ENCODE data around the gene LAYN. TPM values are rescaled to one million over a fixed set of nuclear protein-coding genes. Genes with fewer than 3 reads are reported as not detected.
A peak's percentile ranks its signal among the peaks of the same experiment; 100 is the strongest.

LAYN gene
- total RNA-seq, 1 donor = 48.7 TPM

GRCh38 chr11:111596319-111596718 is 55.8 kb downstream of the LAYN start:
- TF ChIP-seq CTCF (IDR thresholded peaks at IDR 0.05; ENCODE audit: insufficient read depth, low read length) = no peak
- H3K4me3 ChIP-seq (ENCODE audit: low read depth, low read length) = no peak overlapping the region
- no peak for DNase-seq (ENCODE audit: low read depth)

- no peak for DNase-seq (ENCODE audit: low read depth)
- H3K4me3 ChIP-seq (ENCODE audit: low read depth, low read length) = no peak overlapping the region
- no peak for TF ChIP-seq CTCF (IDR thresholded peaks at IDR 0.05; ENCODE audit: insufficient read depth, low read length)
Observed at GRCh38 chr11:111598148-111598547, 57.6 kb downstream of the LAYN start.

- H3K4me3 ChIP-seq (ENCODE audit: low read depth, low read length) = no peak overlapping the region
- TF ChIP-seq CTCF (IDR thresholded peaks at IDR 0.05; ENCODE audit: insufficient read depth, low read length) = no peak
- peak; percentile 85 for DNase-seq (ENCODE audit: low read depth)
Observed at GRCh38 chr11:111598559-111598958, 58.0 kb downstream of the LAYN start.

GRCh38 chr11:111601636-111601978 is 61.1 kb downstream of the LAYN start:
- H3K4me3 ChIP-seq (ENCODE audit: low read depth, low read length) = peak overlapping the region; percentile 58
- no peak for DNase-seq (ENCODE audit: low read depth)
- no peak for TF ChIP-seq CTCF (IDR thresholded peaks at IDR 0.05; ENCODE audit: insufficient read depth, low read length)

- DNase-seq (ENCODE audit: low read depth) = peak; percentile 92
- peak within 1 kb of the TSS; percentile 83 for H3K4me3 ChIP-seq (ENCODE audit: low read depth, low read length)
- peak; percentile 94 for TF ChIP-seq CTCF (IDR thresholded peaks at IDR 0.05; ENCODE audit: insufficient read depth, low read length)
Observed at GRCh38 chr11:111601979-111602864, 61.7 kb downstream of the LAYN start, which contains the start of gene SIK2. Gene SIK2, plus strand, starts transcription at chr11:111602449. Its CDS starts 115 bp downstream, at chr11:111602564.

- peak overlapping the region; percentile 83 for H3K4me3 ChIP-seq (ENCODE audit: low read depth, low read length)
- DNase-seq (ENCODE audit: low read depth) = peak; percentile 49
- no peak for TF ChIP-seq CTCF (IDR thresholded peaks at IDR 0.05; ENCODE audit: insufficient read depth, low read length)
Observed at GRCh38 chr11:111602865-111603610, 62.5 kb downstream of the LAYN start.
